Osteocyte (in vitro differentiated cells): ENCODE measurements around the gene UBA5. TPM values are rescaled to one million over a fixed set of nuclear protein-coding genes. Genes with fewer than 3 reads are reported as not detected.
"Not testable (repeated sequence)": the region's sequence is repeated elsewhere in the genome, so short reads cannot be mapped to it uniquely, and the experiment has no call there.

Experiments used
- DNase-seq: peaks from one replicate; pipeline ENCODE4 v3.0.0; 2021; ENCODE audit warnings: mixed read lengths; ENCODE audit not compliant: unreplicated experiment; ENCODE audit errors: extremely low spot score
- H3K27ac Mint-ChIP-seq: one replicate; pipeline ENCODE4 v1.8.0; 2021; ENCODE audit warnings: mild to moderate bottlenecking, mixed read lengths; ENCODE audit not compliant: unreplicated experiment
- H3K27me3 Mint-ChIP-seq: one replicate; pipeline ENCODE4 v1.8.0; 2021; ENCODE audit warnings: mixed read lengths; ENCODE audit not compliant: unreplicated experiment
- H3K36me3 Mint-ChIP-seq: one replicate; pipeline ENCODE4 v1.8.0; 2021; ENCODE audit warnings: mixed read lengths; ENCODE audit not compliant: unreplicated experiment
- H3K4me1 Mint-ChIP-seq: one replicate; pipeline ENCODE4 v1.8.0; 2021; ENCODE audit warnings: mixed read lengths; ENCODE audit not compliant: unreplicated experiment
- H3K4me3 Mint-ChIP-seq: one replicate; pipeline ENCODE4 v1.8.0; 2021; ENCODE audit warnings: mild to moderate bottlenecking, moderate library complexity, mixed read lengths; ENCODE audit not compliant: unreplicated experiment
- H3K9me3 Mint-ChIP-seq: one replicate; pipeline ENCODE4 v1.8.0; 2021; ENCODE audit warnings: mixed read lengths; ENCODE audit not compliant: unreplicated experiment
- long read RNA-seq: library from polyadenylated mRNA; unstranded; transcript quantifications from one replicate; pipeline ENCODE4 v2.0.0, GENCODE V29; 2021
- total RNA-seq: library from RNA; stranded (reverse); gene quantifications from 2 replicates; pipeline ENCODE4 v1.2.1, GENCODE V29; 2021
- TF ChIP-seq, protein P1 (sequence below): fragments of 200-600 bp; sonication (generic); IDR thresholded peaks from 2 replicates; pipeline ENCODE4 v1.5.0; 2021; ENCODE audit warnings: antibody characterized with exemption, mild to moderate bottlenecking, moderate library complexity

Gene UBA5
- total RNA-seq, result 28.4 and 31.2 TPM in 2 replicates
- long read RNA-seq, transcript UBA5-202 (12 exons, 3,705 nt), result major isoform, 8 of 24 reads
- long read RNA-seq, partial matches to known transcripts, result 5 of 24 reads
- long read RNA-seq, other reads (novel, unspliced or antisense), result 7 of 24 reads

DNA sequence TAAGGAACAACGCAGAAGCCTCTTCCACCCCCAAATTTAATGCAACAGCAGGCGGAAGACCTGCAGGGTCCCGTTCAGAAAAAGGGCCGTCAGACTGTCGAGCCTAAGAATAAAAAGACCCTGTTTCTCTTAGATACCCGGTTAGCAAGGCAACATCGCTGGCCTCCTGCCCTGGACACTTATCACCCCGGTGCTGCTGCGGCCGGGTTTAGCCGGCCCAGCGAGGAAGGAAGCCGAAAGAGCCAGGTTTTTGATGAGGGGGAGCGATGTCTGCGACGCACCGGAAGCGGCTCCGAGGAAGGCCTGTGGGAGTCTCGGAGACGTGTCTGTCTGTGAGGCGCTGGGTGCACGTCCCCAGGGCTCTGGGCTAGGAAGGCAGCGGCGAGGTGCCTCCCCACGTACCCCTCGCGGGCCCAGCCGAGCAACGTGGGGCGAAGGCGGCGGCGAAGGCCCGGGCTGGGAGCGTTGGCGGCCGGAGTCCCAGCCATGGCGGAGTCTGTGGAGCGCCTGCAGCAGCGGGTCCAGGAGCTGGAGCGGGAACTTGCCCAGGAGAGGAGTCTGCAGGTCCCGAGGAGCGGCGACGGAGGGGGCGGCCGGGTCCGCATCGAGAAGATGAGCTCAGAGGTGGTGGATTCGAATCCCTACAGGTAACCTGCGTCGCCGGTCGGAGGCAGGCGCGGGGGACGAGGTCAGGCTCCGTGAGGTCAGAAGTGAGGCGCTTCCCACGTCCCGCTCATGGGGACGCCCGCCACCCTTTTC lies at the start of gene UBA5:
Gene UBA5, plus strand, starts transcription at position 278 of the 759 bp plus-strand sequence. Its CDS starts 209 bp downstream, at position 487.
- H3K4me3 Mint-ChIP-seq, result peak within 1 kb of the TSS; percentile 96
- TF ChIP-seq, protein P1, sequence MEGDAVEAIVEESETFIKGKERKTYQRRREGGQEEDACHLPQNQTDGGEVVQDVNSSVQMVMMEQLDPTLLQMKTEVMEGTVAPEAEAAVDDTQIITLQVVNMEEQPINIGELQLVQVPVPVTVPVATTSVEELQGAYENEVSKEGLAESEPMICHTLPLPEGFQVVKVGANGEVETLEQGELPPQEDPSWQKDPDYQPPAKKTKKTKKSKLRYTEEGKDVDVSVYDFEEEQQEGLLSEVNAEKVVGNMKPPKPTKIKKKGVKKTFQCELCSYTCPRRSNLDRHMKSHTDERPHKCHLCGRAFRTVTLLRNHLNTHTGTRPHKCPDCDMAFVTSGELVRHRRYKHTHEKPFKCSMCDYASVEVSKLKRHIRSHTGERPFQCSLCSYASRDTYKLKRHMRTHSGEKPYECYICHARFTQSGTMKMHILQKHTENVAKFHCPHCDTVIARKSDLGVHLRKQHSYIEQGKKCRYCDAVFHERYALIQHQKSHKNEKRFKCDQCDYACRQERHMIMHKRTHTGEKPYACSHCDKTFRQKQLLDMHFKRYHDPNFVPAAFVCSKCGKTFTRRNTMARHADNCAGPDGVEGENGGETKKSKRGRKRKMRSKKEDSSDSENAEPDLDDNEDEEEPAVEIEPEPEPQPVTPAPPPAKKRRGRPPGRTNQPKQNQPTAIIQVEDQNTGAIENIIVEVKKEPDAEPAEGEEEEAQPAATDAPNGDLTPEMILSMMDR, result no peak
- H3K27ac Mint-ChIP-seq, result peak within 1 kb of the TSS; percentile 98
- H3K4me1 Mint-ChIP-seq, result peaks cover 42% of the 10 kb centered on the region
- H3K9me3 Mint-ChIP-seq, result no peaks in the 10 kb centered on the region
- H3K27me3 Mint-ChIP-seq, result no peaks in the 10 kb centered on the region
- H3K36me3 Mint-ChIP-seq, result peaks cover 5% of the 10 kb centered on the region
- DNase-seq, result peak; percentile 87

DNA sequence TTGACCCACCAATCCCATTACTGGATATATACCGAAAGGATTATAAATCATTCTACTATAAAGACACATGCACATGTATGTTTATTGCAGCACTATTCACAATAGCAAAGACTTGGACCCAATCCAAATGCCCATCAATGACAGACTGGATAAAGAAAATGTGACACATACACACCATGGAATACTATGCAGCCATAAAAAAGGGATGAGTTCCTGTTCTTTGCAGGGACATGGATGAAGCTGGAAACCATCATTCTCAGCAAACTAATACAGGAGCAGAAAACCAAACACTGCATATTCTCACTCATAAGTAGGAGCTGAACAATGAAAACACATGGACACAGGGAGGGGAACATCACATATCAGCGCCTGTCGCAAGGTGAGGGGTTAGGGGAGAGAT lies 44.8 kb upstream of the UBA5 start:
- not testable (repeated sequence) for H3K4me3 Mint-ChIP-seq, H3K4me1 Mint-ChIP-seq, H3K27me3 Mint-ChIP-seq

DNA sequence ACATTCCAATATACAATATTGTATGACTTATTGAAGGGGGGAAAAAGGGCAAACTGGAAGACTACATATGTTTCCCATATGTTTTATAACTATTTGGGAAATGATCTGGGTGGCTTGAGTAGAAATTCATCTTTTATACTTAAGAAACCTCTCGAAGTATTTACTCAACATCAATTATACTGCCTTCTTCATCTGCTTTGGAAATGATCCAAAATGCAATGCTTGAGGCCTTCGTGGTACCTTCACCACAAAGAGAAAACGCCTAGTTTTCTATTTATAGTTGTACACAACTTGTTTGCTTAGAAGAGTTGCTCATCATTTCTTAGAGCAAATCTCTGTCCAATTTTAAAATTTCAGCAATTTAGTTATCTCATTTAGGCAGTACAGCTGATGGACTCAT lies 44.2 kb upstream of the UBA5 start:
- no peak overlapping the region for H3K4me3 Mint-ChIP-seq
- DNase-seq, result no peak
- no peaks in the 10 kb centered on the region for H3K27me3 Mint-ChIP-seq
- H3K36me3 Mint-ChIP-seq, result peaks cover 40% of the 10 kb centered on the region
- H3K27ac Mint-ChIP-seq, result no peak overlapping the region
- H3K9me3 Mint-ChIP-seq, result peaks cover 17% of the 10 kb centered on the region
- TF ChIP-seq, protein P1, result no peak
- no peaks in the 10 kb centered on the region for H3K4me1 Mint-ChIP-seq

More for the DNA sequence above, 44.8 kb upstream of the UBA5 start:
- Mint-ChIP-seq H3K9me3 (peaks cover 12% of the 10 kb centered on the region), H3K36me3 (peaks cover 38% of the 10 kb centered on the region)
- DNase-seq, H3K27ac Mint-ChIP-seq: not testable (repeated sequence)

DNA sequence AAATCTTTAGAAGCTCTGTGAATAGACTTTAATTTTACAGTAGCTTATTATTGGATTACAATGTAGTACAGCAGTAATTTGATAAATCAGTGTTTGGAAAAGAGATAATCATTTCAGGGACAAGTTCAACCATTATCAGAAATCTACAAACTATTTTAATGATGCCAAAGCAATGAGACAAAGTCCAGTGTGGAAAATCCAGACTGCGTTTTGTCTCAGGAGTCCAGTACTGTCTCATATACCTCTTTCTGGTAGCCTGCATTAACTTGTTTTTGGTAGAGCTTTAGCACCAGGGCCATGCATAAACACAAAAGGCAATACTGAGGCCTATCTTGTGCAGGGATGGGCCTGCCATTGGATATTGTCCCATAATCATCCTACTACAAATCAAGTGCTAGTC lies 43.3 kb upstream of the UBA5 start:
- TF ChIP-seq, protein P1, result no peak
- DNase-seq, result no peak
- no peaks in the 10 kb centered on the region for H3K4me1 Mint-ChIP-seq
- H3K9me3 Mint-ChIP-seq, result peaks cover 24% of the 10 kb centered on the region
- no peaks in the 10 kb centered on the region for H3K27me3 Mint-ChIP-seq
- H3K36me3 Mint-ChIP-seq, result peaks cover 41% of the 10 kb centered on the region
- H3K4me3 Mint-ChIP-seq, result no peak overlapping the region
- no peak overlapping the region for H3K27ac Mint-ChIP-seq

DNA sequence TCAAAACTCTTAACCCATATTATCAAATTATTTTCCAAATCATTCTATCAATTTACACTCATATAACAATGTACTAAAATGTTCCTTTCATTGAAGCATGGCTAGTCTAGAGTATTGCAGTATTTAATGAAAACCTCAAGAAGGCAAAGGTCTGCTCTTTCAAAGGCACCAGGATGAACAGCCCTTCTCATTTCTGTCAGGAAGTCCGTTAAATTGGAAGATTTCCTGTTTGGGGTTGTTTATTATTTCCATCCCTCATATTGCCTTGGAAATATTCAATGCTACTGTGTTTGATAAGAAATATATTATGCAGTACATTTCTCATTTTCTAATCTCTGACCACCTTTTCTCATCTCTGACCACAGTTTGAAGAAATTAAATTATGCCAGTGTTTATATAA lies 38.0 kb upstream of the UBA5 start:
- TF ChIP-seq, protein P1, result no peak
- DNase-seq, result no peak
- peaks cover 6% of the 10 kb centered on the region for H3K4me1 Mint-ChIP-seq
- H3K36me3 Mint-ChIP-seq, result peaks cover 32% of the 10 kb centered on the region
- peaks cover 14% of the 10 kb centered on the region for H3K9me3 Mint-ChIP-seq
- H3K4me3 Mint-ChIP-seq, result no peak overlapping the region
- H3K27ac Mint-ChIP-seq, result no peak overlapping the region
- H3K27me3 Mint-ChIP-seq, result no peaks in the 10 kb centered on the region
